K562 (cell line): ENCODE data around the gene UCP3. TPM values are rescaled to one million over a fixed set of nuclear protein-coding genes. Genes with fewer than 3 reads are reported as not detected.

Experiments
- BRF1 ChIP-seq: IDR thresholded peaks from 3 replicates; pipeline ENCODE4 v1.6.1; 2011; ENCODE audit warnings: borderline replicate concordance, mild to moderate bottlenecking; ENCODE audit not compliant: insufficient read length; ENCODE audit errors: extremely low read depth
- CBFB ChIP-seq: sonication (generic); formaldehyde crosslinking; IDR thresholded peaks from 2 replicates; pipeline ENCODE4 v1.4.0; 2020; ENCODE audit warnings: mild to moderate bottlenecking, missing genetic modification reagents
- CREM ChIP-seq: IDR thresholded peaks from 2 replicates; pipeline ENCODE4 v1.6.1; 2014; ENCODE audit warnings: antibody characterized with exemption, low read depth
- LARP7 ChIP-seq: fragments of 450-650 bp; IDR thresholded peaks from 2 replicates; pipeline ENCODE4 v1.6.1; 2016
- NCOA1 ChIP-seq: fragments of 450-650 bp; IDR thresholded peaks from 2 replicates; pipeline ENCODE4 v1.6.1; 2016; ENCODE audit warnings: low read depth
- PHTF2 ChIP-seq: fragments of 250-450 bp; sonication (Bioruptor Pico); IDR thresholded peaks from 2 replicates; pipeline ENCODE4 v1.5.0; 2021; ENCODE audit warnings: mild to moderate bottlenecking
- RBM17 ChIP-seq: fragments of 200-400 bp; formaldehyde crosslinking; IDR thresholded peaks from 2 replicates; pipeline ENCODE4 v1.6.1; 2017; ENCODE audit warnings: low read depth, mild to moderate bottlenecking, low read length, borderline replicate concordance
- SMARCE1 ChIP-seq: fragments of 450-650 bp; IDR thresholded peaks from 2 replicates; pipeline ENCODE4 v1.7.1; 2016; ENCODE audit warnings: mild to moderate bottlenecking
- TEAD1 ChIP-seq, 2 experiments: fragments of 450-650 bp in 1 of 2; sonication (generic) in 1 of 2; formaldehyde crosslinking; IDR thresholded peaks; 2 replicates each; pipeline versions ENCODE4 v1.4.0 to v1.8.0; 2020 to 2022; ENCODE audit warnings: mild to moderate bottlenecking in 2 of 2, missing genetic modification reagents in 1 of 2
- ZC3H4 ChIP-seq: sonication (generic); formaldehyde crosslinking; IDR thresholded peaks from 2 replicates; pipeline ENCODE4 v1.9.0; 2021; ENCODE audit warnings: missing genetic modification reagents, borderline replicate concordance
- ZNF124 ChIP-seq: sonication (generic); formaldehyde crosslinking; IDR thresholded peaks from 2 replicates; pipeline ENCODE4 v1.8.1; 2022; ENCODE audit warnings: missing genetic modification reagents
- ZNF175 ChIP-seq: fragments of 200-800 bp; sonication (Bioruptor generic); IDR thresholded peaks from 2 replicates; pipeline ENCODE4 v1.6.1; 2016; ENCODE audit warnings: low read depth, mild to moderate bottlenecking, missing genetic modification characterization, missing compliant biosample characterization
- ZNF280B ChIP-seq: fragments of 250-450 bp; sonication (Bioruptor Pico); IDR thresholded peaks from 2 replicates; pipeline ENCODE4 v1.5.1; 2021; ENCODE audit warnings: mild to moderate bottlenecking
- ZNF830 ChIP-seq: fragments of 250-450 bp; sonication (Bioruptor Pico); IDR thresholded peaks from 2 replicates; pipeline ENCODE4 v1.5.0; 2021; ENCODE audit warnings: mild to moderate bottlenecking
- polyA plus RNA-seq, 8 experiments: library from polyadenylated mRNA; depleted of rRNA in 4 of 8; stranded (reverse) in 5 of 8; unstranded in 3 of 8; fragments of >200 nt; fragmentation: Nextera tagmentation in 2 of 8; fragmentation: Illumina TruSeq in 1 of 8; extraction: Ambion mirVana in 2 of 8; extraction: Trizol in 1 of 8; gene quantifications; 2 replicates each; pipeline versions ENCODE4 v1.2.1 to v1.2.3, GENCODE V29; 2011 to 2014; ENCODE audit warnings: inconsistent platforms in 1 of 8, missing spikeins in 1 of 8
- total RNA-seq, 7 experiments: library from RNA; depleted of rRNA in 6 of 7; stranded (reverse); fragments of >200 nt in 6 of 7; fragmentation: Illumina TruSeq in 2 of 7; extraction: Trizol in 2 of 7; gene quantifications; 2 replicates each; pipeline versions ENCODE4 v1.2.1 to v1.2.3, GENCODE V29; 2011 to 2021; ENCODE audit warnings: low replicate concordance in 1 of 7
- TF ChIP-seq, protein P1 (sequence below): fragments of 450-650 bp; IDR thresholded peaks from 2 replicates; pipeline ENCODE4 v1.6.1; 2014; ENCODE audit warnings: low read depth, mild to moderate bottlenecking, moderate library complexity, borderline replicate concordance
- TF ChIP-seq, protein P2 (sequence below), 2 experiments: fragments of 450-650 bp in 1 of 2; sonication (generic) in 1 of 2; formaldehyde crosslinking in 1 of 2; IDR thresholded peaks; 2 replicates each; pipeline versions ENCODE4 v1.7.1 to v1.9.0; 2016 to 2022; ENCODE audit warnings: inconsistent platforms in 1 of 2, mild to moderate bottlenecking in 1 of 2, missing genetic modification reagents in 1 of 2

UCP3 gene
- total and polyA plus RNA-seq, 9 of the 15 experiments (the other 6 are each of a cell fraction or from before 2014, with no cell fraction given): 0.05 to 0.65 (median 0.25) TPM; not detected in 2

DNA sequence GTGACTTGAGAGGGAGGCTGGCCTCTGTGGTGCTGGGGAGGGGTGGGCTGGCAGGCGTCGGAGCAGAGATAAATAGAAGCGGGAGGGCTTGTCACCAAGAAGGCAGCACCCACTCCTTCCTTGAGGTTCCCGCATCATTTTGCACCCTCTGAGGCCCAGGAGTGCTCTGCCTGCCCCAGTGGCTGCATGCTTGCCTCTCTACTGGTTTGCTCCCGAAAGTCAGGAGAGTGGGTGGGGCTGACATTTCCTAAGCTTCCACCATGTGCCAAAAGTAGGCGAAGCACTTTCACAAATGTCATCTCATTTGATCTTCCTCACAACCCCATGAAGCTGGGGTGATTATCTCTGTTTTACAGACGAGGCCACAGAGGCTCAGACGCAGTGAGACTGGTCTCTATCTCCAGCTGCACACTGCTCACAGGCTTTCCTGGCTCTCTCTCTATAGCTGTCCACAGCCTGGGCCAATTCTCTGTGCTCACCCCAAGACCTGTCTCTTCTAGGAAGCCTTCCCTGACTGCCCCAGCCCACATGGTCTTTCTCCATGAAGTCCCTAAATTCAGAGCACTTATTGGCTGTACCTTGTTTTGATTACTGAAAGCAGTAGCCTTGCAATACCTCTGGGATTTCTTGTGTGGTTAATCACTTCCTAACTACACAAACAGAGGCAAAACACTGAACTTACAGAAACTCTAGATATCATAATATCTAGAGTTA, 2.6 kb upstream of the UCP3 start (continued):
- TF ChIP-seq, protein P1, sequence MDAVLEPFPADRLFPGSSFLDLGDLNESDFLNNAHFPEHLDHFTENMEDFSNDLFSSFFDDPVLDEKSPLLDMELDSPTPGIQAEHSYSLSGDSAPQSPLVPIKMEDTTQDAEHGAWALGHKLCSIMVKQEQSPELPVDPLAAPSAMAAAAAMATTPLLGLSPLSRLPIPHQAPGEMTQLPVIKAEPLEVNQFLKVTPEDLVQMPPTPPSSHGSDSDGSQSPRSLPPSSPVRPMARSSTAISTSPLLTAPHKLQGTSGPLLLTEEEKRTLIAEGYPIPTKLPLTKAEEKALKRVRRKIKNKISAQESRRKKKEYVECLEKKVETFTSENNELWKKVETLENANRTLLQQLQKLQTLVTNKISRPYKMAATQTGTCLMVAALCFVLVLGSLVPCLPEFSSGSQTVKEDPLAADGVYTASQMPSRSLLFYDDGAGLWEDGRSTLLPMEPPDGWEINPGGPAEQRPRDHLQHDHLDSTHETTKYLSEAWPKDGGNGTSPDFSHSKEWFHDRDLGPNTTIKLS: no peak; the same call in none of the 2 replicates
- TF ChIP-seq ZC3H4 (no peak), NCOA1 (peak; percentile 86; the same call in 1 of the 2 replicates), PHTF2 (CRISPR knock-in tag) (no peak), BRF1 (no peak), TEAD1 (CRISPR knock-in tag; IDR thresholded peaks at IDR 0.05) (peak; percentile 72 to 87), ZNF830 (no peak), ZNF175 (CRISPR knock-in tag) (peak; percentile 93), SMARCE1 (peak; percentile 95), CREM (peak; percentile 87), ZNF124 (CRISPR knock-in tag) (no peak), ZNF280B (no peak), CBFB (peak; percentile 95), LARP7 (no peak), RBM17 (no peak)
- TF ChIP-seq, protein P2, sequence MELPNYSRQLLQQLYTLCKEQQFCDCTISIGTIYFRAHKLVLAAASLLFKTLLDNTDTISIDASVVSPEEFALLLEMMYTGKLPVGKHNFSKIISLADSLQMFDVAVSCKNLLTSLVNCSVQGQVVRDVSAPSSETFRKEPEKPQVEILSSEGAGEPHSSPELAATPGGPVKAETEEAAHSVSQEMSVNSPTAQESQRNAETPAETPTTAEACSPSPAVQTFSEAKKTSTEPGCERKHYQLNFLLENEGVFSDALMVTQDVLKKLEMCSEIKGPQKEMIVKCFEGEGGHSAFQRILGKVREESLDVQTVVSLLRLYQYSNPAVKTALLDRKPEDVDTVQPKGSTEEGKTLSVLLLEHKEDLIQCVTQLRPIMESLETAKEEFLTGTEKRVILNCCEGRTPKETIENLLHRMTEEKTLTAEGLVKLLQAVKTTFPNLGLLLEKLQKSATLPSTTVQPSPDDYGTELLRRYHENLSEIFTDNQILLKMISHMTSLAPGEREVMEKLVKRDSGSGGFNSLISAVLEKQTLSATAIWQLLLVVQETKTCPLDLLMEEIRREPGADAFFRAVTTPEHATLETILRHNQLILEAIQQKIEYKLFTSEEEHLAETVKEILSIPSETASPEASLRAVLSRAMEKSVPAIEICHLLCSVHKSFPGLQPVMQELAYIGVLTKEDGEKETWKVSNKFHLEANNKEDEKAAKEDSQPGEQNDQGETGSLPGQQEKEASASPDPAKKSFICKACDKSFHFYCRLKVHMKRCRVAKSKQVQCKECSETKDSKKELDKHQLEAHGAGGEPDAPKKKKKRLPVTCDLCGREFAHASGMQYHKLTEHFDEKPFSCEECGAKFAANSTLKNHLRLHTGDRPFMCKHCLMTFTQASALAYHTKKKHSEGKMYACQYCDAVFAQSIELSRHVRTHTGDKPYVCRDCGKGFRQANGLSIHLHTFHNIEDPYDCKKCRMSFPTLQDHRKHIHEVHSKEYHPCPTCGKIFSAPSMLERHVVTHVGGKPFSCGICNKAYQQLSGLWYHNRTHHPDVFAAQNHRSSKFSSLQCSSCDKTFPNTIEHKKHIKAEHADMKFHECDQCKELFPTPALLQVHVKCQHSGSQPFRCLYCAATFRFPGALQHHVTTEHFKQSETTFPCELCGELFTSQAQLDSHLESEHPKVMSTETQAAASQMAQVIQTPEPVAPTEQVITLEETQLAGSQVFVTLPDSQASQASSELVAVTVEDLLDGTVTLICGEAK (IDR thresholded peaks at IDR 0.05): no peak
- TF ChIP-seq, protein P2 (CRISPR knock-in tag; IDR thresholded peaks at IDR 0.05): no peak
